GM21447 (cell line): ENCODE data around the gene SPP1.
"Not testable (repeated sequence)": the region's sequence is repeated elsewhere in the genome, so short reads cannot be mapped to it uniquely, and the experiment has no call there.

Source experiments
- ATAC-seq: cut with Tn5 transposase; IDR thresholded peaks from one replicate; pipeline ENCODE4 v1.9.1; 2021; ENCODE audit not compliant: unreplicated experiment

SPP1 gene

DNA sequence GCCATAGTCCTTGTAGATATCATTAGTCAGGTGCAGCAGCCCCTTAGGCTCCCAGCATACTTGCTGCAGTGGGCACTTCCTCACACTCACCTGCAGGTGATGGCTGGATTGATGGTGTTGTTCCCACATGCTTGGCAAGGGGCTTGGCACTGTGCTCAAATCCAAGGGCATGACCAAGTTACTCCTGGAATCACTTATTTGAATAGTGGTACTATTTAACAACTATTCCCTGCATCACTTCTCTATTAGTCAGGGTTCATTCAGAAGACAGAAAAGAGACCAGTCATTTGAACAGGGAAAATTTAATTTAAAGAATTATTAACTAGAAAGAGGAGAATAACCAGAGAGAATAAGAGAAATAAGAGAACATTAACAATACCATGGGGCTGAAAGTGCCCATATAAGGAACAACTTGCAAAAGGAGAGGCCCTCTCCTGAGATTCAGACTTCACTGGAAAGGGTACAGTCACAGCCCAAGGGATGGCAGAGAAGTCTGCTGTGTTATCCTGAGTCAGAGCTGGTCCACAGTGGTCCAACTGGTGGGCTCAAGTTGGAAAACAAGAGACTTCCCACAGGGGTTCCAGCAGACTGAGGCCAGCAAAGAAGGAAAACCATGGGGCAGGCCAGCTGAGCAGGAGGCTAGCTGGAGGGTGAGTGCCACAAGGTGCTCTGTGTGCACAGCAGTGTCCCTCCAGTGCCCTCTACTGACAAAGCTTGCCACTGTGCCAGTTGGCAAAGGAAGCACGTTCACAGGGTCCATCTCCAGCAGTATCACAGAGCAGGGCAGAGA is 9.8 kb downstream of the SPP1 start:
- peak; percentile 88 for ATAC-seq

DNA sequence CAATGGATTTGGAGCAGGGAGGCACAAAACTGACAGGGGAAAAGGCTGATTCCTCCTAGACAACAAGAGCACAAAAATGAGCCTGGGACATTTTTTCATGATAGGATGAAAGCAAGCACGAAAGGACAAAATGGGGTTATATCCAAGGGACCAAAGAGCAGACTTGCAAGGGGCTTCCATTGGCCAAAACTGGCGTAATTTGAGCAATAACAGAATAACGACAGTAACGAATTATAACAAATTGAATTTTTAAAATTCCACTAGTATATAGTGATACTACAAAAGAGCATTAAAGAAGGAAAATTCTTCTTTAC is 10.3 kb downstream of the SPP1 start:
- ATAC-seq, result no peak

DNA sequence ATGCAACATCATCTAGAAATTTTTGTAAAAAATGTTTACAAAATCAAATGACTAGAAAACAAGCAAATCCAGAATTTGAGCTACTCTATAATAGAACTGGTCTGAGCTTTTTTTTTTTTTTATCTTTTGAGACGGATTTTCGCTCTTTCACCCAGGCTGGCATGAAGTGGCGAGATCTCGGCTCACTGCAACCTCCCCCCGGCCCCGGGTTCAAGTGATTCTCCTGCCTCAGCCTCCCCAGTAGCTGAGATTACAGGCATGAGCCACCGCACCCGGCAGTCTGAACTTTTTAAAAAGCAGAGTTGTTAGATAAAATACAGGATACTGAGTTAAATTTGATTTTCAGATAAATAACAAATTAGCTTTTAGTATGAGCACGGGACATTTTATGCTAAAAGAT is 11.0 kb downstream of the SPP1 start:
- ATAC-seq, result no peak

DNA sequence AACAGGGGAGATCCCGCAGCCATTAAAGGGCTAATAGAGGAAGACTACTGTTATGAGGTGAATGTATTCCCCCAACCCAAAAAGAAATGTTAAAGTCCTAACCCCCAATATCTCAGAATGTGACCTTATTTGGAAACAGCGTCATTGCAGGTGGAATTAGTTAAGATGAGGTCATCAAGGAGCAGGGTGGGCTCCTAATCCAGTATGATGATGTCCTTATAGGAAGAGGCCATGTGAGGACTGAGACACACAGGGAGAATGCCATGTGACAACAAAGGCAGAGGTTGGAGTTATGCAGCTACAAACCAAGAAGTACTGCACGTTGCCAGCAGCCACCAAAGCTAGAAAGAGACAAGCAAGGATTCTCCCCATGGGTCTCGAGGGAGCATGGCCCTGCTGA is 14.3 kb downstream of the SPP1 start:
- ATAC-seq, result no peak

DNA sequence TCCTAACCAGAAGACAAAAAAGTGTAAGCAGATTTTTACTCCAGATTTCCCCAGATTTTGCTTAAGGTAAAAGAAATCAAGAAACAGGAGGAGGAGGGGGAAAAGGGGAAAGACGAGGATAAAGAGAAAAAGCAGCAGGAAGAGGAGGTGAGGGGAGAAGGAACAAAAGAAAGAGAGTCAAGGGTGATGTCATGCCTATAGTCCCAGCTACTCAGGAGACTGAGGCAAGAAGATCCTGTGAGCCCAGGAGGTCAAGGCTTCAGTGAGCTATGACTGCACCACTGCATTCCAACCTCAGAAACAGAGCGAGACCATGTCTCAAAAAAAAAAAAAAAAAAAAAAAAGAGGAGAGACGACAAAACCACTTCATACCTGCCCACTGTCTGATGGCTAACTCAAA is 19.9 kb downstream of the SPP1 start:
- no peak for ATAC-seq

DNA sequence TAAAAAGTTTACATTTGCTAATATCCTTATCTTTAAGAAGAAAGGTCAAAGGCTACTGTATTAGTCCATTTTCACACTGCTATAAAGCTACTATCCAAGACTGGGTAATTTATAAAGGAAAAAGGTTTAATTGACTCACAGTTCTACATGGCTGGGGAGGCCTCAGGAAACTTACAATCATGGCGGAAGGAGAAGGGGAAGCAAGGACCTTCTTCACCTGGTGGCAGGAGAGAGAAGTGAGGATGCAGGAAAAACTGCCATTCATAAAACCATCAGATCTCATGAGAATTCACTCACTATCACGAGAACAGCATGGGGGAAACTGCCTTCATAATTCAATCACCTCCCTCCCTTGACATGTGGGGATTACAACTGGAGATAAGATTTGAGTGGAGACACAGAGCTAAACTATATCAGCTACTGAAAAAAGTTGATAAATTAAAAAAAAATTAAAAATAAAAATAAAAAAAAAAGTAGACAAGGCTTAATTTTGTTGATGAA is 23.7 kb downstream of the SPP1 start:
- ATAC-seq, result not testable (repeated sequence)

DNA sequence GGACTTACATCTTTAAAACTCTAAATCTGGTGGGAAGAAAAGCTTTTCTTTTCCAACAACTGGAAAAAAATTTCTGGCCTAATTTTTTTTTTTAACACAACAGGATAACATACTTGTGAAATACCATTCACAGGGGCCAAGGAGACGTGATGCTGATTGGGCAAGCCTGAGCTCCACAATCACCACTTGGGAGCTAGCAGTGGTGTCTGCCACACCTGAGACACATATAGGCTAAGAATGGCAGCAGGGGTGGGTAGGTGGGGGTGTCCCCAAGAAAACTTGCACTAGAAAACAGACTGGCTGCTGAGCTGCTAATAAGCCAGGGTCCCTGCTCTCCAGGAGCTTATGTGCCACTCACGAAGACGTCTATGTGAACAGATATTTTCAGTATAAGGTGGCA is 26.4 kb downstream of the SPP1 start:
- ATAC-seq, result no peak

DNA sequence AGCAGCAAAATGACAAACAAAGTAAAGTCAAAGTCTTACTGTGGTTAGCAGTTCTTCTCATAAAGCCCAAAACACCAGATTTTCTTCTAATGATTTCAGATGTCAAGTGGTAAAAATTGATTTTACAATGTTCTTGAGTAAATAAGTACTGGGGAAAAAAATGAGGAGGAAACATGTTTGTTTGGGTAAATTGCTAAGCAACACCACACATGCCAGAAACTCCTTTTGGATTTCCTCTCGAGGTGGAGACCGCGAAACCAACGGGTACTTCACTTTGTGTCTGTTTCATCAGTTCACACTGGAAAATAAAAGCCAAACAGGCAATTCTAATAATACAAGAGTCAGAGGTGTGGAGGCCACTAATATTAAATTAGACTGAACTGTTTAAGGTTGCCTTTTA is 27.3 kb downstream of the SPP1 start:
- no peak for ATAC-seq

DNA sequence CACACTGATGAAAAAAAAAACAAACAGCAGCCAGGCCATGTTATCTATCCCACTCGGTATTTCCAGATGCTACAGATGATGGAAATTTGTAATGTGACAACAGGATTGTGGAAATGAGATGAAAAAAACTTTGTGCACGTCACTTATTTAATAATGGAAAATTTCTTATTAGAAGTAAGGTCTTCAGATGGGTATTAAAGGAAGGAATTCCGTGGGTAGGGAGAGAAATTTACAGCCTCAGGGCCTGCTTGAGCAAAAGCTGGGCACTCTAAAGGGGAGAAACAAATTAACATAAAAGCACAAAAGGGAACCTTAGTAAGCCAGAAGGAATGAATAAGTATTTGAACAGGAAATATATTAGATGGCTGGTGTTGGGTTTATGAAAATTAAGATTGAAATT is 27.7 kb downstream of the SPP1 start:
- ATAC-seq, result no peak

DNA sequence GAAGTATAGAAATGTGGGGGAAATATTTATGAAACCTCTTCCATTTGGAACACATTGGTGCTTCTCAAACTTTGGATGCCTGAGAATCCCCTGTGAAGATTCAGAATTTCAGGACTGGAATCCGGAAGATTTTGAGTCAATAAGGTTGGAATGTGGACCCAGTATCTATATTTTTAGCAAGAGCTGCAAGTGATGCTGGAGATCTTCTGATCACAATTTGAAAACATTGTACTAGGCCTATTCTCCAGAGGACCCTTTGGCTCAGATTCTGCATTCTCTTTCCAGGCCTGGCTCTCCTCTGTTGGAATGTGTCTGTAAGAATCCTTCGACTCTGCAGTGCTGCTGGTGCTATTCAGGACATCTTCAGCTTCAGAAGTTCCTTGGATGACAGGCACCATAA is 29.6 kb downstream of the SPP1 start:
- no peak for ATAC-seq

DNA sequence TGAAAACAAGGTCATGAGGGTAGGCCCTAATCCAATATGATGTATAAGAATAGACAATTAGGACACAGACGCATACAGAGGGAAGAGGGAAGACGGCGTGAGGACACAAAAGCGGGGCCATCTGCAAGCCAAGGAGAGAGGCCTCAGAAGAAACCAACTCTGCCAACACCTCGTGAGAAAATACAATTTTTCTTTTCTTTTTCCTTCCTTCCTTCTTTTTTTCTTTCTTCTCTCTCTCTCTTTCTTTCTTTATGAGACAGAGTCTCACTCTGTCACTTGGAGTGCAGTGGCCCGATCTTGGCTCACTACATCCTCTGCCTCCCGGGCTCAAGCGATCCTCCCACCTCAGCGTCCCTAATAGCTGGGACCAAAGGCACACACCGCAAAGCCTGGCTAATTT is 30.4 kb downstream of the SPP1 start:
- no peak for ATAC-seq

DNA sequence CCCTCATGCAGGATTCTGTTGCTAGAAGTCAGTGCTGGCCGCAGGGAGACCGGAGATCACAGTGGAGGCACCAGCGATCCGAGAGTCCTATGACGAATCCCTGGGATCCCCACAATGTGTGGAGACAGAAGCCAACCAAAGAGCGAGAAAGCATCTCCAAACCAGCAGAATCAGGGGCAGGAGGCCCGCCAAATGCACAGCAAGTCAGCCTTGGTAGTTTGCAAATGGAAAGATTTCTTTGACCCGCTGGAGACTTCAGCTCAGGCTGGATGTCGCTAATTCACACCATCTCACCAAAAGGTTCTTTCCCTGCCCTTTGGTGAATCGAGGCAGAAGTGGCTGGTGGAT is 31.4 kb downstream of the SPP1 start:
- no peak for ATAC-seq

DNA sequence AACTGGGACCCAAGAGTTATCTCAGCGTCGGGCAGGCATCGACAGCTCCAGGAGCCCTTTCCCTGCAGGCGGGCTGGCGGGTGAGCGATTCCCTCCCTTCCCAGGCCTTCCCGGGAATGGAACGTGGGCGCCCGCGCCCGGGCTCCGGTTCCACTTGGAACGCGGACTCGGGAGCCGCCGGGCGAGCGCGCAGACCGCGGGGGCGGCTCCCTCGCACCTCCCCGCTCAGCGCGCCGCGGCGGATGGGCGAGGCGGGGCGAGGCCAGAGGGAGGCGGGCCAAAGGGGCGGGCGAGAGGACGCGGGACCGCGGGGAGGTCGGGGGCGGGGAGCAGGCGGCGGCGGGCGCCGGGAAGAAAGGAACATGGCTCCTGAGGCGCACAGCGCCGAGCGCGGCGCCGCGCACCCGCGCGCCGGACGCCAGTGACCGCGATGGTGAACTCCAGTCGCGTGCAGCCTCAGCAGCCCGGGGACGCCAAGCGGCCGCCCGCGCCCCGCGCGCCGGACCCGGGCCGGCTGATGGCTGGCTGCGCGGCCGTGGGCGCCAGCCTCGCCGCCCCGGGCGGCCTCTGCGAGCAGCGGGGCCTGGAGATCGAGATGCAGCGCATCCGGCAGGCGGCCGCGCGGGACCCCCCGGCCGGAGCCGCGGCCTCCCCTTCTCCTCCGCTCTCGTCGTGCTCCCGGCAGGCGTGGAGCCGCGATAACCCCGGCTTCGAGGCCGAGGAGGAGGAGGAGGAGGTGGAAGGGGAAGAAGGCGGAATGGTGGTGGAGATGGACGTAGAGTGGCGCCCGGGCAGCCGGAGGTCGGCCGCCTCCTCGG is 32.0 kb downstream of the SPP1 start, which contains the start of gene PKD2:
Gene PKD2, plus strand, starts transcription at position 332 of the 818 bp plus-strand sequence. Its CDS starts 99 bp downstream, at position 431.
- ATAC-seq, result peak; percentile 85

DNA sequence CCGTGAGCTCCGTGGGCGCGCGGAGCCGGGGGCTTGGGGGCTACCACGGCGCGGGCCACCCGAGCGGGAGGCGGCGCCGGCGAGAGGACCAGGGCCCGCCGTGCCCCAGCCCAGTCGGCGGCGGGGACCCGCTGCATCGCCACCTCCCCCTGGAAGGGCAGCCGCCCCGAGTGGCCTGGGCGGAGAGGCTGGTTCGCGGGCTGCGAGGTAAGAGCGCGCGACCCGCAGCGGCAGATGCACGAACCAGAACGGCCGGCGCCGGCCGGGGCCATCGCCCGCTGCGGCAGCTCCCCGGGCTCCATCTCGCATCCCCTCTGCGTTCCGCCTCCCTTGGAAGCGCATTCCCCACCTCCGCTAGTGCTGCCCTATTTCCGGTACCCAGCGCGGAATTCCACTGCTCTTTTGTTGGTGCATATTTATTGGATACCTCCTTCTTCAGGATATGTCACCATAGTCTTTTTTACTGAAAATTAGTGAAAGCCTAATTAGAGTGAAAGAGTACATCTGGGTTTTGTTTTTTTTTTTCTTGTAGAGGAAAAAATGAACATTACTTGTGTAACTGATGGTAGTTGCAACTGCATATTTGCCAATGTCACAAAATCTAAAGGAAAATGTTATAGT is 32.7 kb downstream of the SPP1 start:
- ATAC-seq, result peak; percentile 22

DNA sequence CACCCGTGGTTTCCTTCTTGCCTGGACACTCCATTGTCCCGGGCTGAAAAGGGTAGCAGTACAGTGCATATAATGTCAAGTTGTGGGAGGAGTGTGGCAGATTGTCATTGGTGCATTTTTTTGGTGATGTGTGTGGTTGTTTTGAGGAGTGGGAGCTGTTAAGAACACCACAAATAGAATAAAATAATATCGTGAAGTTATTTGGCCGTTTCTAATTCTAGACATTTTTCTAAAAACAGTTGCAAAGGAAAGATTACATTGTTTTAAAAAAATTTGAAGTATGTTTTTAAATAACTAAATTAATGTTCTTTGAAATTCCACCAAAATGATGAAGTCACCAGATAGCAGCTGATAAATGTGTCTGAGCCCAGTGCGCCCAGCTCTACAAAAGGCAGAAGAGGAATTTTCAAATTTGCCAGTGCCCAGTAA is 33.2 kb downstream of the SPP1 start:
- no peak for ATAC-seq

DNA sequence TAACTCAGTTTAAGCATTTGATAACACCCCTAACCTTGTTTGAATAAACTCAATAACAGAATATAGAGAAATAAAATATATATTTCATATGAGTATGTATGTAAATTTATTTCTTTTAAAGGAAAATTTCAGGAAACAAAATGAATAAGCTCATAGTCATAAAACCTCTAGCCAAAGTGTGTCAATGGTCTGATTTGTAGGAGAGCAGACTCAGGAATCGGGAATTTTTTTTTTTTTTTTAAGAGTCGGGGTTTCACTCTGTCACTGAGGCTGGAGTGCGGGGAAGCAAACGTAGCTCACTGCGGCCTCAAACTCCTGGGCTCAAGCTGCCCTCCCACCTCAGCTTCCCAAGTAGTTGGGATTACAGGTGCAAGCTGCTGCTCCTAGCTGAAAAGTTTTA is 34.4 kb downstream of the SPP1 start:
- no peak for ATAC-seq

DNA sequence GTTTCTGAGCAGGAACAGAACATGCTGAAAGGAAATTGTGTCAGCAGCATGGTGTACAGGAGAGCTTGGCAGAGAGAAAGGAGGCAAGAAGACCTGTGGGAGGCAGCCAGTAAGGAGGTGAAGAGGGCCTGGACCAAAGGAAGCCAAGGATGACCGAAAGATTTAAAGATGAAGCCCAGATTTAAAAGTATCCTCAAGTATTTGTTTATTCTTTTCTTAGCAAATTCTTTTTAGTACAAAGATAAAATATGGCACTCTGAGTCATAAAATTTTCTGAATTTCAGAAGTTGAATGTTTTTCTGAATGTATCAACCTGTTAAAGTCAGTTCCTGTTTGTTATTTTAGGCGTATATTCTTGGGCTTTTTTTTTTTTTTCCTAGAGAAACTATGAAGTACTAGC is 35.5 kb downstream of the SPP1 start:
- ATAC-seq, result no peak

DNA sequence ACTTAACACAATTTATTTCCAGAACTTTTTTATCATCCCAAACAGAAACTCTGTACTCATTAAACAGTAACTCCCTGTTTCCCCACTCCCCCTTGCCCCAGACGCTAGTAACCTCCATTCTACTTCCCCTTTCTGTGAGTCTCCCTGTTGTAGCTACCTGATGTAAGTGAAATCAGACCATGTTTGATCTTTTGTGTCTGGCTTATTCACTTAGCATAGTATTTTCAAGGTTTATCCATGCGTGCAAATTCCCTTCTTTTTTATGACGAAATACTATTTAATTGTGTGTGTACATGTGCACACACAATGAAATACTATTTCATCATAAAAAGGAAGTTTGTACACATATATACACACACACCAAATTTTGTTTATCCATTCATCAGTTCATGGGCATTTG is 37.1 kb downstream of the SPP1 start:
- peak; percentile 61 for ATAC-seq

DNA sequence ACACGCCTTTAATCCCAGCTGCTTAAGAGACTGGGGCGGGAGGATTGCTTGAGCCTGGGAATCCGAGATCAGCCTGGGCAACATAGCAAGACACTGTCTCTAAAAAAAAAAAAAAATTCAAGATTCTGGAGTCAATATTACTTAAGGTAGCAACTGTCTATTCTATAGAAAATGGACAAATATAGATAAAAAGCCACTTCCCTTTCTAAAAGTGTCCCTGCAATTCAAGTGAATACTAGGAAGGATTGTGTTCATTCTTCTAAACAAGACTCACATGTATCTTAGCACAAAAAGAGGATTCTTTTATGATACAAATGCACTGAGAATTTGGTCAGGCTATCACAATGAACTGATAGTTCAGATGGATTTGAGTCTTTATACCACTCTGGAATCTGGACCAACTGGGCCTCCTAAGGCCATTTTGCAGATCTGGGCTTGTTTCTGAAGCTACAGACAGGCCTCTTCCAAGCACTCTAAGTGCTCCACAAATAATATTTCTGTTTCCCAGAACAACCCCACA is 38.9 kb downstream of the SPP1 start:
- no peak for ATAC-seq

DNA sequence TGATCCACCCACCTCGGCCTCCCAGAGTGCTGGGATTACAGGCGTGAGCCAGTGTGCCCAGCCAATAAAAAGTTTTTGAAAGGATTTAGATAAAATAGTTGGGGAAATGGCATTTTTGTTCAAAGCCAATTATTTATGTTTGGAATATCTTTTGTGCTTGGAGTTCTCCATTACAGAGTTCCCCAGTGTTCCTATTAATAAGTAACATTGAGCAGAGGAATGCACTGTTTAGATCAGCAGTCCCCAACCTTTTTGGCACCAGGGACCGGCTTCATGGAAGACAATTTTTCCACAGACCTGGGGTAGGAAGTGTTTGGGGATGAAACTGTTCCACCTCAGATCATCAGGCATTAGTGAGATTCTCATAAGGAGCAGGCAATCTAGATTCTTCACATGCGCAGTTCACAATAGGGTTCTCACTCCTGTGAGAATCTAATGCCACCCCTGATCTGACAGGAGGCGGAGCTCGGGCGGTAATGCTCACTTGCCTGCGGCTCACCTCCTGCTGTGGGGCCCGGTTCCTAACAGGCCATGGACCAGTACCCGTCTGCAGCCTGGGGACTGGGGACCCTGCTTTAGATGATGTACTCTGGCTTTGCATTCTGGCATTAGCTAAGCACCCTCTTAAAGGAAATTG is 40.3 kb downstream of the SPP1 start:
- no peak for ATAC-seq
